CD4-positive, alpha-beta T cell treated with Interleukin-4 for 1 hour (primary cell): ENCODE results near the gene FBXO36.
"Not testable (repeated sequence)": the region's sequence is repeated elsewhere in the genome, so short reads cannot be mapped to it uniquely, and the experiment has no call there.

Experiments
- DNase-seq, 2 donors: peaks; one replicate each; pipeline ENCODE4 v3.0.0-alpha.2; 2020 to 2022

Gene FBXO36, protein sequence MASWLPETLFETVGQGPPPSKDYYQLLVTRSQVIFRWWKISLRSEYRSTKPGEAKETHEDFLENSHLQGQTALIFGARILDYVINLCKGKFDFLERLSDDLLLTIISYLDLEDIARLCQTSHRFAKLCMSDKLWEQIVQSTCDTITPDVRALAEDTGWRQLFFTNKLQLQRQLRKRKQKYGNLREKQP

GRCh38 chr2:229922449-229923386 lies at the start of gene FBXO36:
FBXO36 (plus strand) TSS chr2:229922503; CDS start chr2:229922514, 11 bp downstream.
- DNase-seq: peak in 1 of 2 donors; percentile 82

DNA sequence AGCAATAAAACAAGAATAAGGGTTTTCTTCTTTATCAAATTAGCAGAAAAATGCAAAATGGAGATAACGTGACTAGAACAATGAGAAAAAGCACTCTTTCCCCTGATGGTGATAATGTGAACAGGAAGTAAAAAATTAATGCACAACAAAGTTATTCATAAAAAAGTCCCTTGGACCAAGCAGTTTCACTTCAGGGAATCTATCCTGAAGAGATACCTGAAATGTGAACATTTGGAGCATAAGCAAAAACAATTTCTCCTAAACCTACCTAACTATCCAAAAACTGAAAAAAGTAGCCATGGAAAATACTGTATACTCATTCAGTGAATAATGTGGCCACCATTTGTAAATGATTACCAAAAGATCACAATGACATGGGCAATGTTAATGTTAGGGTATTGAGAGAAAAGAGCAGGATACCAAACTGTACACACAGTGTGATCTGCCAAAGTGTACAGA lies 49.2 kb upstream of the FBXO36 start:
- no peak for DNase-seq

DNA sequence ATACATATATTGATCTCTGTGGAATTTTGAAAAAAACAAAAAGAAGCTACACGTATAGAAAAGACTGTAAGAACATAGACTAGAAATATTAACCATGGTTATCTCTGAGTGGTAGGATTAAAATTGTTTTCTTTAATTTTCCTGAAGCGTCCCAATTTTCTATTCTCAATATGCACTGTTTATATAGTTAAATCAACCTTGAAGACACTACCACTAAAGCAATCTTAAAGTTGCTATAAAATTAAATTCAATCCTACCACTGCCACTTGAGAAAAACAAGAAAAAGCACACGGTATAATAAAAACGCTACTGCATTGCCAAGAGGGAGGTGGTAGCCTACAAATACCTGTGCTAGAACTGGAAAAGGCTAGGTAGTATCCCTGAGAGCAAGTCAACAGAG lies 47.7 kb upstream of the FBXO36 start:
- no peak for DNase-seq

- no peak for DNase-seq
Measured at GRCh38 chr2:229875549-229875948, 46.8 kb upstream of the FBXO36 start.

- DNase-seq: no peak
Measured at GRCh38 chr2:229879191-229879950, 42.9 kb upstream of the FBXO36 start.

DNA sequence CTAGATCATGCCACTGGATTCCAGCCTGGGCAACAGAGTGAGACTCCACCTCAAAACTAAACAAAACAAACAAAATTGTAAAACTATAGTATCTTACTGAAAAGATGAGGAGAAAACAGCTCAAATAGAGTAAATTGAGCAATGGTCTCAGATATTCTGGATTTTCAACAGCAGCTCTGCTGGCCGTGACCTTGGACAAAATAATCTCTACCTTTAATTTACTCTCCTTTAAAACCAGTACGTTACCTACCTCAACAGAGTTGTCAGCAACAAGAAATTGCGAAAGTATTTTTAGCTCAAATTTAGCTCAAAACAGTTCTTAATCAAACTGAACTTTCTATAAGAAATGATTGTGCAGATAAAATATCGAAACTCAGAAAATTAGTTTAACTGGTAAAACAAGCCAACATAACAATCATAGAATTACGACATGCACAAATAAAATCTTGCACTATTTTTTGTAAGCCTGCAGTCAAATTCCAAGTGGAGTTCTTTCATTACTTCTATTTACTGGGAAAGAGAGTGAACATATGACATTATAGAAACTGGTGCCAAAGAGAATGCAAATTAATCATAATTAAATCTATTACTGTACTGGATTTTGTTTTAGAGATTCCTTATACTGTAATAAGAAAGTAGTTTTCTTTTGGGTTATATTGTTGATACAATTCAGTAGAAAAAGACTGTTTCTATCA lies 41.3 kb upstream of the FBXO36 start:
- no peak for DNase-seq

- no peak for DNase-seq
Measured at GRCh38 chr2:229882583-229882982, 39.7 kb upstream of the FBXO36 start.

DNA sequence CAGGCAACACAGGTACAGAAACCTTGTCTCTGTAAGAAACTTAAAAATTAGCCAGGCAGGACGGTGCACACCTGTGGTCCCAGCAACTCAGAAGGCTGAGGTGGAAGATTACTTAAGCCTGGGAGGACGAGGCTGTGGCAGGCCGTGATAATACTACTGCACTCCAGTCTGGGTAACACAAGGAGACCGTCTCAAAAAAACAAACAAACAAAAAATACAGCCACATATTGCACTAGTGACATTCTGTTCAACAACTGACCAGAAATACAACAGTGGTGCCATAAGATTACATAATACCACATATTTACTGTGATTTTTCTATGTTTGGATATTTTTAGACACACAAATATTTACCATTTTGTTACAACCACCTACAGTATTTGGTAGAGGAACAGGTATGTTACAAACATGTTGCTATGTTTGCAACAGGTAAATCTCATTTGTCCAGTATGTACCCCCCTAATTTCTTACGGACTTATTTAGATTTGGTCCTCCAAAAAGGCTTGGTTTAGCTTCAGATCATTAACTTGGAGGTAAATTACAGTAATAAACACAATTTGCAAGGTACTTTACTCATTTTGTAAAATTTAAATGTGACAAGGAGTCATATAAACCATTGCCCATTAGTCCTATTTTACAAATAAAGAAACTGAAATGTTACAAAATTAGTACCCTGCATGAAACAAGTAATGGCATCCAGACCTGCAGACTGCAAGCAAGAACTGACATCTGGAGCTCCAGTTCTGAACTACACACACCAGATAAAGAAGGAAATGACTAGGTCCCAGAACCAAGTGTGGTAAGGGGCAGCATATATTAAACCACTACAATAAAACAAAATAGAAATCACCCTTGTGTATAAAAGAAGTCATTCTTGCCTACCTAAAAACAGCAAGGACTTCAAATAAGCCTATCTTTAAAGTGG lies 37.3 kb upstream of the FBXO36 start:
- no peak for DNase-seq

GRCh38 chr2:229887441-229887840 lies 34.9 kb upstream of the FBXO36 start:
- DNase-seq: no peak

DNA sequence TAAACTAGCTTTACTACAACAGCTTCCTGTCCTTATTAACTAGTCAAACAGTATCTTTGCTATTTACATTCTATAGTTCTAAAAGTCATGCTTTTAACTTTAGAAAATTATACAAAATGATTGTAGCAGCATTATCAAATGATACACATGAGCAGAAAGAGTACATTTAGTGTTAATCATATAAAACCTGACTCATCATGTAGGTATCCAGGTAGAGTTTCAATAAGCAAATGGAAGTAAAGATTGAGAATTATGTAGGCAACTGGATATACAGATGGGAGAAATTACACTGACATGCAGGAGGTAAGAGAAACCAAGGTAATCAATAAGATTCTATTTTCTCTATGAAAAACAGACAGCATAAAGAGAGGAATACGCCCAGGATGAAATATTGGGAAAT lies 34.3 kb upstream of the FBXO36 start:
- no peak for DNase-seq

DNA sequence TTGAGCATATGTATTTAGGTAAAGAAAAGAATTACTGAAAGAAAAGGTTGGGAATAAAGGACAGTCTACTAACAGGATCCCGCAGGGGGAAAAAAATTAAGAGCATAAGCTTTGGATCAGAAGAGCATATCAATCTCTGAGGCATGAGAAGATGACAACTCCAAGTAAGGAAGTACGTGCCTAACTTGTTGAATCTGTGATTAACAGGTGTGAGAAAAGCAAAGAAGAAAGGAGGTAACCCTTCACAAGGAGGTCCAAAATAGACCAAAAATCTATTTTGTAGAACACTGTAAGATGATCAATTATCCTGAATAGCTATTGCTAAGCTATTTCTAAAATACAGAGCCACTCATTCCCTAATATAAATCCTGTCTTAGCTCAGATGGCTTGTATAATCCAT lies 33.3 kb upstream of the FBXO36 start:
- DNase-seq: no peak

- DNase-seq: no peak
Measured at GRCh38 chr2:229896857-229897256, 25.4 kb upstream of the FBXO36 start.

- DNase-seq: no peak
Measured at GRCh38 chr2:229899604-229900003, 22.7 kb upstream of the FBXO36 start.

GRCh38 chr2:229900012-229900411 lies 22.3 kb upstream of the FBXO36 start:
- no peak for DNase-seq

- DNase-seq: not testable (repeated sequence)
Measured at GRCh38 chr2:229900514-229900913, 21.8 kb upstream of the FBXO36 start.

DNA sequence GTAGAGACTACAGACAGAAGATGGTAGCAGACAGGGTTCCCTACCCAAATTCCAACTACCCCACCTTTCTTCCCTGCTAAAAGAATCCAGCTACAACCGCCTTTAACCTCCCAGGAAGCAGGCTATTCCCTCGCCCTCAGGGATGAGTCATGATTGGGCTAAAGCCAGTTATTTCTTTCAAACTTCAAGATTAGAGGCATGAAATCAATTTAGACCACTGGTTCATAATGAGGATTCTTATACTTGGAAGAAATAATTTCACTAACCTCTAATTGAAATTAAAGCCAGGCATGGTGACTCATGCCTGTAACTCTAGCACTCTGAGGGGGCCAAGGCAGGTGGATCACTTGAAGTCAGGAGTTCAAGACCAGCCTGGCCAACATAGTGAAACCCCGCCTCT lies 20.5 kb upstream of the FBXO36 start:
- DNase-seq: no peak

GRCh38 chr2:229903037-229903436 lies 19.3 kb upstream of the FBXO36 start:
- DNase-seq: no peak

DNA sequence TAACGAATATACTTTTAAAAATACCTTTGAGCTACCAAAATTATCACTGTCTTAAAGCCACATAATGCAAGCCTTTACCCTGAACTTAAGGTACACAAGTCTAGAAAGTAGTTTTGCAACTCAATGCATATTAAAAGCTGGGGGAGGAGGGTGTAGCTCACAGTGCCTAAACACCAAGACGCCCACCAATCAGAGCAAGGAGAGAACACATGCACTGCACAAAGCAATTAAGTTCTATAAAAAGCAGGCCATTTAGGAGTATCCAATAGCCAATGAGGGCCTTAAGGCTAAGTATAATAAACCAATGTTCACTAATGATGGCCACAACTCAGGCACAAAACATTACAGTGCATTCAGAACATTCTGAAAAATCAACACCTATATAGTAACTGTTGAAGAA lies 16.7 kb upstream of the FBXO36 start:
- no peak for DNase-seq

- no peak for DNase-seq
Measured at GRCh38 chr2:229909090-229909489, 13.2 kb upstream of the FBXO36 start.

DNA sequence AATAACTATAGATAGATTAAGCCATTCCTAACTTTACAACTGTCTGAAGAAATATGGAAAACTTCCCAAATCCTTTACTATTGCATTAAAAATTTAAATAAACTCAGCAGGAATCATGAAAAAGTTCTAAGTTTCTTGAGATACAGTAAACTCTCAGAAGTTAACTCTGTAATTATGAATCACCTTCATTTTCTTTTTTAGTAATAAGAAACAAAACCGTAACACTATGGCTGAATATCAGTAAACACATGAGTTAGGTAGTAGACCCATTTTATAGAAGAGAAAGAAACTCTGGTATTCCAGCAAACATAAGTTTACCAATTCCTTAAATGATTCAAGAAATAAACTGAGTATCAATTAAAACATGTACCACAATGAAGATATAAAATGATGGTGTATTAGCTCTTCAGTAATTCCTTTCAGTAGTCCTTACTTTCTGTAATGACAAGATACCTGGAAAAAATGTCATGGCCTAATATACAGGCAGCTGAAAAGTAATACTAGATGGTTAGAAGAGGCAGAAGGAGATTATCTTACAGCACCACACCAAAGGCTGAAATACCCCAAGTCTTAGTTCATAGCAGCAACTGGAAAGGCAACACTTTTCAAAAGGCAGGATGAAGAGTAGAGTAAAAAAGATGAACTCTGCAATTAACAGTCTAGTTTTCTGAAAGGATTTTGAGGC lies 12.0 kb upstream of the FBXO36 start:
- no peak for DNase-seq

GRCh38 chr2:229910832-229911412 lies 11.4 kb upstream of the FBXO36 start:
- peak; percentile 17 to 45 for DNase-seq
